Measurements from ENCODE around the gene TOB1. TPM values are rescaled to one million over a fixed set of nuclear protein-coding genes. Genes with fewer than 3 reads are reported as not detected.

The TOB1 gene
- total RNA-seq, 1 experiment from 2014 or later = 31.6 TPM

GRCh38 chr17:50818261-50818660 lies 47.9 kb downstream of the TOB1 start:
- TF ChIP-seq CTCF (conservative IDR thresholded peaks at IDR 0.05) = no peak
- Histone ChIP-seq H3K27me3 (ENCODE audit: insufficient read depth, low read length) (no peaks in the 10 kb centered on the region), H3K79me1 (ENCODE audit: insufficient read depth, low read depth, low read length, poor library complexity, severe bottlenecking) (no peaks in the 10 kb centered on the region), H4K5ac (ENCODE audit: insufficient read length, low read depth, low read length) (no peak overlapping the region), H3K4ac (ENCODE audit: low read depth, low read length) (no peak overlapping the region), H4K8ac (replicated peaks; ENCODE audit: insufficient read length, low read depth, low read length) (no peak overlapping the region), H2BK120ac (ENCODE audit: low read depth, low read length, poor library complexity, severe bottlenecking) (no peak overlapping the region), H3K14ac (ENCODE audit: insufficient read depth, low read length) (no peak overlapping the region), H3K56ac (ENCODE audit: insufficient read length, low read depth, low read length) (no peak overlapping the region), H3K4me2 (ENCODE audit: insufficient read depth, insufficient read length, low read length) (no peak overlapping the region), H3K23me2 (ENCODE audit: insufficient read length, low read depth, low read length, poor library complexity, severe bottlenecking) (no peaks in the 10 kb centered on the region), H4K20me1 (ENCODE audit: control insufficient read depth, insufficient read depth, insufficient read length) (no peaks in the 10 kb centered on the region), H2AK5ac (ENCODE audit: insufficient read length, low read length) (no peak overlapping the region), H4K91ac (ENCODE audit: insufficient read length, low read depth, low read length) (no peak overlapping the region), H3K27ac (ENCODE audit: insufficient read length, low read depth, low read length) (no peak overlapping the region), H2BK5ac (ENCODE audit: insufficient read length, low read length) (no peak overlapping the region), H2AFZ (ENCODE audit: low read length) (no peak overlapping the region), H3K4me1 (ENCODE audit: insufficient read depth, low read length) (no peaks in the 10 kb centered on the region), H2BK12ac (ENCODE audit: insufficient read length, low read depth, low read length) (no peak overlapping the region), H3K18ac (ENCODE audit: insufficient read length, low read depth, low read length) (no peak overlapping the region), H3K9ac (ENCODE audit: extremely low read depth, insufficient read length, low read length) (no peak overlapping the region), H3K23ac (ENCODE audit: insufficient read length, low read depth, low read length) (no peak overlapping the region), H2BK15ac (ENCODE audit: low read depth, low read length) (no peak overlapping the region), H3T11ph (ENCODE audit: low read length) (no peak overlapping the region), H2BK20ac (ENCODE audit: low read depth, low read length, poor library complexity, severe bottlenecking) (no peak overlapping the region), H3K9me3 (ENCODE audit: control insufficient read depth, low read depth, low read length) (no peaks in the 10 kb centered on the region), H3K79me2 (ENCODE audit: insufficient read depth, low read length) (no peaks in the 10 kb centered on the region)
- H3K27me3 Mint-ChIP-seq (ENCODE audit: low read depth) = peaks cover 5% of the 10 kb centered on the region; the same call in 1 of the 2 replicates
- no peaks in the 10 kb centered on the region for H3K36me3 Mint-ChIP-seq (ENCODE audit: insufficient read depth in 1 of 3, low read depth in 3 of 3)
- WGBS (ENCODE audit: extremely low coverage, insufficient read length, low lambda C conversion rate) = no CpG with 5 or more reads among the region's 4 CpGs
- H3K4me1 Mint-ChIP-seq = peaks cover 8% of the 10 kb centered on the region in 2 experiments
- no peaks in the 10 kb centered on the region for H3K9me3 Mint-ChIP-seq
- H3K4me3 Mint-ChIP-seq = no peak overlapping the region
- no peak overlapping the region for H3K27ac Mint-ChIP-seq
- no peak for DNase-seq

Data from H9 (cell line).